Tibial nerve (tissue), 3 donors: ENCODE results near the gene CAMTA1.

Experiments
- POLR2A ChIP-seq, 2 donors: fragments of 450-650 bp; IDR thresholded peaks; one replicate each; pipeline ENCODE4 v1.6.1; 2017; ENCODE audit warnings: antibody characterized with exemption in 2 of 2, mild to moderate bottlenecking in 2 of 2, moderate library complexity in 2 of 2
- TF ChIP-seq, protein P1 (sequence below), 5 experiments: fragments of 200-600 bp in 3 of 5; fragments of 450-650 bp in 2 of 5; sonication (generic) in 3 of 5; IDR thresholded peaks; one replicate each; pipeline ENCODE4 v1.5.1; 2016 to 2019; ENCODE audit warnings: antibody characterized with exemption in 5 of 5, mild to moderate bottlenecking in 3 of 5, moderate library complexity in 2 of 5

DNA sequence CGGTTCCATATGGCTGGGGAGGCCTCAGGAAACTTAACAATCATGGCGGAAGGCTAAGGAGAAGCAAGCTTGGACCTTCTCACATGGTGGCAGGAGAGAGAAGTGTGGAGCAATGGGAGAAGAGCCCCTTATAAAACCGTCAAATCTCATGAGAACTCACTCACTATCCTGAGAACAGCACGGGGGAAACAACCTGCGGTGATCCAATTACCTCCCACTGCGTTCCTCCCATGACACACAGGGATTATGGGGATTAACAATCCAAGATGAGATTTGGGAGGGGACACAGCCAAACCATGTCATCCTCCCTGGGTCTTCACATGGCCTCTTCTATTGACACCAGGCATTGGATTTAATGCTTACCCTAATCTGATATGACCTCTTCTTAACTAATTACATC, 530.7 kb downstream of the CAMTA1 start:
- no peak for TF ChIP-seq POLR2A (IDR thresholded peaks at IDR 0.05)
- TF ChIP-seq, protein P1, sequence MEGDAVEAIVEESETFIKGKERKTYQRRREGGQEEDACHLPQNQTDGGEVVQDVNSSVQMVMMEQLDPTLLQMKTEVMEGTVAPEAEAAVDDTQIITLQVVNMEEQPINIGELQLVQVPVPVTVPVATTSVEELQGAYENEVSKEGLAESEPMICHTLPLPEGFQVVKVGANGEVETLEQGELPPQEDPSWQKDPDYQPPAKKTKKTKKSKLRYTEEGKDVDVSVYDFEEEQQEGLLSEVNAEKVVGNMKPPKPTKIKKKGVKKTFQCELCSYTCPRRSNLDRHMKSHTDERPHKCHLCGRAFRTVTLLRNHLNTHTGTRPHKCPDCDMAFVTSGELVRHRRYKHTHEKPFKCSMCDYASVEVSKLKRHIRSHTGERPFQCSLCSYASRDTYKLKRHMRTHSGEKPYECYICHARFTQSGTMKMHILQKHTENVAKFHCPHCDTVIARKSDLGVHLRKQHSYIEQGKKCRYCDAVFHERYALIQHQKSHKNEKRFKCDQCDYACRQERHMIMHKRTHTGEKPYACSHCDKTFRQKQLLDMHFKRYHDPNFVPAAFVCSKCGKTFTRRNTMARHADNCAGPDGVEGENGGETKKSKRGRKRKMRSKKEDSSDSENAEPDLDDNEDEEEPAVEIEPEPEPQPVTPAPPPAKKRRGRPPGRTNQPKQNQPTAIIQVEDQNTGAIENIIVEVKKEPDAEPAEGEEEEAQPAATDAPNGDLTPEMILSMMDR (IDR thresholded peaks at IDR 0.05), result no peak
